Hepatocyte (in vitro differentiated cells): ENCODE data around the gene MTA2. TPM values are rescaled to one million over a fixed set of nuclear protein-coding genes. Genes with fewer than 3 reads are reported as not detected.
A peak's percentile ranks its signal among the peaks of the same experiment; 100 is the strongest.
"Not testable (repeated sequence)": the region's sequence is repeated elsewhere in the genome, so short reads cannot be mapped to it uniquely, and the experiment has no call there.

Experiments
- DNase-seq: peaks from one replicate; pipeline ENCODE4 v3.0.0-alpha.2; 2016; ENCODE audit warnings: low spot score
- H2AFZ ChIP-seq: fragments of 200-600 bp; sonication (generic); 2 replicates; pipeline ENCODE4 v1.6.0; 2016; ENCODE audit warnings: antibody characterized with exemption, mild to moderate bottlenecking
- H3K27ac ChIP-seq: fragments of 200-600 bp; sonication (generic); 2 replicates; pipeline ENCODE4 v1.5.1; 2016; ENCODE audit warnings: mild to moderate bottlenecking
- H3K27me3 ChIP-seq: fragments of 200-600 bp; sonication (generic); 2 replicates; pipeline ENCODE4 v1.6.1; 2016
- H3K36me3 ChIP-seq: fragments of 200-600 bp; sonication (generic); replicated peaks from 2 replicates; pipeline ENCODE4 v1.5.1; 2016; ENCODE audit warnings: low read depth; ENCODE audit not compliant: insufficient read depth
- H3K4me1 ChIP-seq: fragments of 200-600 bp; sonication (generic); 2 replicates; pipeline ENCODE4 v1.5.1; 2016; ENCODE audit warnings: mild to moderate bottlenecking, moderate library complexity; ENCODE audit not compliant: insufficient read depth
- H3K4me2 ChIP-seq: fragments of 200-600 bp; sonication (generic); 2 replicates; pipeline ENCODE4 v1.6.0; 2016
- H3K4me3 ChIP-seq: fragments of 200-600 bp; sonication (generic); 2 replicates; pipeline ENCODE4 v1.5.1; 2016; ENCODE audit warnings: mild to moderate bottlenecking
- H3K79me2 ChIP-seq: fragments of 200-600 bp; sonication (generic); 2 replicates; pipeline ENCODE4 v1.6.0; 2017; ENCODE audit warnings: mild to moderate bottlenecking
- H3K9me2 ChIP-seq: fragments of 200-600 bp; sonication (generic); replicated peaks from 2 replicates; pipeline ENCODE4 v1.6.0; 2017; ENCODE audit warnings: mild to moderate bottlenecking; ENCODE audit not compliant: insufficient read depth
- H3K9me3 ChIP-seq: fragments of 200-600 bp; sonication (generic); 2 replicates; pipeline ENCODE4 v1.5.1; 2016; ENCODE audit warnings: low read depth, mild to moderate bottlenecking
- H4K20me1 ChIP-seq: fragments of 200-600 bp; sonication (generic); 2 replicates; pipeline ENCODE4 v1.6.0; 2016; ENCODE audit warnings: mild to moderate bottlenecking; ENCODE audit not compliant: insufficient read depth, poor library complexity, severe bottlenecking
- EZH2 ChIP-seq: fragments of 200-600 bp; sonication (generic); IDR thresholded peaks from 2 replicates; pipeline ENCODE4 v1.6.1; 2016; ENCODE audit warnings: antibody characterized with exemption, mild to moderate bottlenecking, borderline replicate concordance
- EZH2phosphoT487 ChIP-seq: fragments of 200-600 bp; sonication (generic); IDR thresholded peaks from one replicate; pipeline ENCODE4 v1.6.1; 2018; ENCODE audit warnings: antibody characterized with exemption, mild to moderate bottlenecking, low read depth, moderate library complexity; ENCODE audit not compliant: unreplicated experiment, severe bottlenecking
- WGBS: methylation state at CpG from one replicate; pipeline ENCODE4 v1.1.6; 2016; ENCODE audit warnings: low lambda C conversion rate; ENCODE audit errors: missing lambda C conversion rate; 5-methylcytosine and 5-hydroxymethylcytosine counted together
- polyA plus RNA-seq: library from polyadenylated mRNA; unstranded; fragments of >200 nt; fragmentation: Nextera tagmentation; extraction: Ambion mirVana; gene quantifications from 2 replicates; pipeline ENCODE4 v1.2.1, GENCODE V29; 2016
- total RNA-seq: library from RNA; depleted of rRNA; stranded (reverse); fragments of >200 nt; gene quantifications from 2 replicates; pipeline ENCODE4 v1.2.3, GENCODE V29; 2014
- TF ChIP-seq, protein P1 (sequence below): fragments of 200-600 bp; sonication (generic); IDR thresholded peaks from 2 replicates; pipeline ENCODE4 v1.5.1; 2016; ENCODE audit warnings: antibody characterized with exemption, mild to moderate bottlenecking; ENCODE audit not compliant: poor library complexity

Gene MTA2
- total and polyA plus RNA-seq, 2 experiments from 2014 or later, result 25.6 to 53.1 TPM

GRCh38 chr11:62553080-62553838, 48.4 kb downstream of the MTA2 start:
- H2AFZ ChIP-seq, result peak overlapping the region; percentile 35
- H3K9me2 ChIP-seq, result no peaks in the 10 kb centered on the region
- peak overlapping the region; percentile 99 for H3K27ac ChIP-seq
- H3K36me3 ChIP-seq, result no peaks in the 10 kb centered on the region
- H3K4me2 ChIP-seq, result peak overlapping the region; percentile 71
- H4K20me1 ChIP-seq, result no peaks in the 10 kb centered on the region
- 13% methylated on average over 14 of the region's 15 CpGs for WGBS
- H3K4me1 ChIP-seq, result peaks cover 72% of the 10 kb centered on the region
- H3K27me3 ChIP-seq, result no peaks in the 10 kb centered on the region
- peak; percentile 93 for DNase-seq
- no peak overlapping the region for H3K4me3 ChIP-seq
- TF ChIP-seq, protein P1, sequence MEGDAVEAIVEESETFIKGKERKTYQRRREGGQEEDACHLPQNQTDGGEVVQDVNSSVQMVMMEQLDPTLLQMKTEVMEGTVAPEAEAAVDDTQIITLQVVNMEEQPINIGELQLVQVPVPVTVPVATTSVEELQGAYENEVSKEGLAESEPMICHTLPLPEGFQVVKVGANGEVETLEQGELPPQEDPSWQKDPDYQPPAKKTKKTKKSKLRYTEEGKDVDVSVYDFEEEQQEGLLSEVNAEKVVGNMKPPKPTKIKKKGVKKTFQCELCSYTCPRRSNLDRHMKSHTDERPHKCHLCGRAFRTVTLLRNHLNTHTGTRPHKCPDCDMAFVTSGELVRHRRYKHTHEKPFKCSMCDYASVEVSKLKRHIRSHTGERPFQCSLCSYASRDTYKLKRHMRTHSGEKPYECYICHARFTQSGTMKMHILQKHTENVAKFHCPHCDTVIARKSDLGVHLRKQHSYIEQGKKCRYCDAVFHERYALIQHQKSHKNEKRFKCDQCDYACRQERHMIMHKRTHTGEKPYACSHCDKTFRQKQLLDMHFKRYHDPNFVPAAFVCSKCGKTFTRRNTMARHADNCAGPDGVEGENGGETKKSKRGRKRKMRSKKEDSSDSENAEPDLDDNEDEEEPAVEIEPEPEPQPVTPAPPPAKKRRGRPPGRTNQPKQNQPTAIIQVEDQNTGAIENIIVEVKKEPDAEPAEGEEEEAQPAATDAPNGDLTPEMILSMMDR, result no peak
- TF ChIP-seq EZH2phosphoT487 (no peak), EZH2 (no peak)
- no peaks in the 10 kb centered on the region for H3K9me3 ChIP-seq
- H3K79me2 ChIP-seq, result peaks cover 2% of the 10 kb centered on the region

DNA sequence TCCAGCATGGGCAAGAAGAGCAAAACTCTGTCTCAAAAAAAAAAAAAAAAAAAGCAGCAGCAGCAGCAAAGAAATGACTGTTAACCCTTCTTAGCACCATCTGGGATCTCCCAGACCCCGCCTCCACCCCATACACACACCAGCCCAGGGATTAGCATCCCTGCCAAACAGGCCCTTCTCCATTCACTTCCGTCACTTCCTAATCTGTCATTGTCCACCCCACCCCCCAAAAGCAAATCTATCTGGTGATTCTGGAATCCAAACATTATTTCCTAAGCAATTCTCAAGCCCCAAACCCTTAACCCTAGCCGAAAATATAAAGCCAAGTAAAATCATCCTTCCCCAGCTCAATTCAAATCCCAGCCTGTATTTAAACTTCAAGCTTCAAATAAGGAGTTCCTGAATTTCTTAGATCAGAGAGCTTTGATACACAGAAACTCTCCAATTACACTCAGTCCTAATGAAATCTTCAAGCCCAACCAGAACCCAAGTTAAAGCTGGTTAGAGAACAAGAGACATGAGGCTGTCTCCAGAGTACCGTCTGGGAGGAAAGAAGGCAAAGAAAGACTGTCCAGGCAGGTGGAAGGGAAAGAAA, 49.1 kb downstream of the MTA2 start:
- Histone ChIP-seq H2AFZ (peak overlapping the region; percentile 21), H3K36me3 (no peaks in the 10 kb centered on the region), H3K9me3 (no peaks in the 10 kb centered on the region), H4K20me1 (no peaks in the 10 kb centered on the region), H3K4me2 (peak overlapping the region; percentile 71), H3K27ac (peak overlapping the region; percentile 99), H3K9me2 (no peaks in the 10 kb centered on the region), H3K4me1 (peaks cover 79% of the 10 kb centered on the region), H3K4me3 (no peak overlapping the region), H3K79me2 (peaks cover 2% of the 10 kb centered on the region), H3K27me3 (no peaks in the 10 kb centered on the region)
- TF ChIP-seq EZH2 (no peak), EZH2phosphoT487 (no peak)
- TF ChIP-seq, protein P1, result no peak
- peak; percentile 50 for DNase-seq
- WGBS, result 23% methylated on average over 4 of the region's 4 CpGs

DNA sequence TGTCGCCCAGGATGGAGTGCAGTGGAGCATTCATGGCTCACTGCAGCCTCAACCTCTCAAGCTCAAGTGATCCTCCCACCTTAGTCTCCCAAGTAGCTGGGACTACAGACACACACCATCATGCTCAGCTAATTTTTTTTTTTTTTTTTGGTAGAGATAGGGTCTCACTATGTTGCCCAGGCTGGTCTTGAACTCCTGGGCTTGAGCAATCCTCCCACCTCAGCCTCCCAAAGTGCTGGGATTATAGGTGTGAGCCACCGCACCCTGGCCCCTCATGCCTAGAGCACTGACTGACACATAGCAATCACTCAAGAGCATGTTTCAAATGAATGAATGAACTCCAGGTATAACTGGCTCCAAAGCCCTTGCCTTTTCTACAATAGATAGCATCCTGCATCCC, 51.2 kb downstream of the MTA2 start:
- H3K9me3 ChIP-seq, DNase-seq, H4K20me1 ChIP-seq, H3K27me3 ChIP-seq, H3K36me3 ChIP-seq, H2AFZ ChIP-seq, H3K9me2 ChIP-seq, H3K4me3 ChIP-seq, H3K4me2 ChIP-seq: not testable (repeated sequence)
- H3K79me2 ChIP-seq, result peaks cover 11% of the 10 kb centered on the region
- H3K4me1 ChIP-seq, result peaks cover 65% of the 10 kb centered on the region
- 100% methylated on average over 2 of the region's 2 CpGs for WGBS
- peak overlapping the region; percentile 99 for H3K27ac ChIP-seq

DNA sequence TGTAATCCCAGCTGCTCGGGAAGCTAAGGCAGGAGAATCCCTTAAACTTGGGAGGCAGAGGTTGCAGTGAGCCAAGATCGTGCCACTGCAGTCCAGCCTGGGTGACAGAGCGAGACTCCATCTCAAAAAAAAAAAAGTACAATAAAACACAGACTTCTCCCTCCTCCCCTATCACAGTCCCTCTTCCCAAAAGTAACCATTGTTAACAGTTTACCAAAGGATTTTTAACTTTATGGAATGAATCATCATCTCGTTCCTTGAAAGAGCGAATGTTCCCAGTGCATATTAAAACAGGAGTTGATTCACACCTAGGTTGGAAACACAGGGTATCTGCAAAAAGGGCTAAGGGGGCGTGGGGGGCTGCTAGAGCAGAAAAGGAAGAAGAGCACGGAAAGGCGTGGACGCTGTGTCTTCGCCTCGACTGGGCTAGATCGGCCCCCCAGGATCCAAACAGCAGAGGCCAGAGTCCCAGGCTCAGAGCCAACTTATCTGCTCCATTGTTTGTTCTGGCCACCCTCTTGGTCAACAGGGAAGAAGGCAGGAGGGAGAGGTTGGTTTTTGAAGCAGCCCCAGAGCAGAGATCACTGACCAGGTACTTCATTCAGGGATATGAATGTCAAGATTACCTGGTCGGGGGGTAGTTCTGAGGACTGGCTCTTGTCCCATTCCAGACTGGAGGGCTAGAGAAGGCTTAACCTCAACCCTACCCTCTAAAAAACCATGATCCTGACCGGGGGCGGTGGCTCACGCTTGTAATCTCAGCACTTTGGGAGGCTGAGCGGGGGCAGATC, 52.9 kb downstream of the MTA2 start:
- no peak for TF ChIP-seq EZH2phosphoT487
- TF ChIP-seq, protein P1, result no peak
- TF ChIP-seq EZH2, result no peak
- 68% methylated on average over 17 of the region's 17 CpGs for WGBS
- Histone ChIP-seq H3K9me3 (no peaks in the 10 kb centered on the region), H3K27ac (peak overlapping the region; percentile 99), H3K27me3 (no peaks in the 10 kb centered on the region), H3K4me1 (peaks cover 60% of the 10 kb centered on the region), H2AFZ (no peak overlapping the region), H3K36me3 (no peaks in the 10 kb centered on the region), H3K9me2 (no peaks in the 10 kb centered on the region), H3K79me2 (peaks cover 28% of the 10 kb centered on the region), H4K20me1 (peaks cover 14% of the 10 kb centered on the region), H3K4me2 (peak overlapping the region; percentile 95), H3K4me3 (no peak overlapping the region)
- peak; percentile 61 for DNase-seq
